Mucosa of gallbladder (tissue), 1 donor: ENCODE data around the gene AGPAT1. TPM values are rescaled to one million over a fixed set of nuclear protein-coding genes. Genes with fewer than 3 reads are reported as not detected.

Source experiments
- DNase-seq: peaks from one replicate; pipeline ENCODE4 v3.0.0-alpha.2; 2020; ENCODE audit warnings: low spot score
- total RNA-seq: library from RNA; stranded (reverse); gene quantifications from one replicate; pipeline ENCODE4 v1.2.1, GENCODE V29; 2021
- donor health status: DM: no; HTN: no; CAD: no.

Gene AGPAT1
- total RNA-seq, 1 donor from 2014 or later = 88.4 TPM

DNA sequence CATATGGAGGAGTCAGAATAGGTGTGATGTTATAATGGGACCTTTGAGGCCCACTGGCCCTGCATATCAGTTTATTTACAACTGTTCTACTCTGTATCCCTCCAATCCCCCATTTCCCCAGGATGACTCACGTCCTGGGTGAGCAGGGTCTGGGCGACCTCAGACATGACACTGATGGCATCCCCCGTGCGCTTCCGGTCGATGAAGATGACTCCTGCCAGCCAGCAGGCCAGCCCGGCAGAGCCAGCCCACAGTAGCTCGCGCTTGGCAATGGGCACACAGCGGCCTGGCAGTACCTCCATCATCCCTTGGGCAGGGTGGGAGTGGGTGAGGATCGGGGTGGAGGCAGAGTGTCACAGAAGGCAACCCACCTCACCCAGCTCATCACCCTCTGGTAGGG, 5.6 kb downstream of the AGPAT1 start:
- DNase-seq = no peak

DNA sequence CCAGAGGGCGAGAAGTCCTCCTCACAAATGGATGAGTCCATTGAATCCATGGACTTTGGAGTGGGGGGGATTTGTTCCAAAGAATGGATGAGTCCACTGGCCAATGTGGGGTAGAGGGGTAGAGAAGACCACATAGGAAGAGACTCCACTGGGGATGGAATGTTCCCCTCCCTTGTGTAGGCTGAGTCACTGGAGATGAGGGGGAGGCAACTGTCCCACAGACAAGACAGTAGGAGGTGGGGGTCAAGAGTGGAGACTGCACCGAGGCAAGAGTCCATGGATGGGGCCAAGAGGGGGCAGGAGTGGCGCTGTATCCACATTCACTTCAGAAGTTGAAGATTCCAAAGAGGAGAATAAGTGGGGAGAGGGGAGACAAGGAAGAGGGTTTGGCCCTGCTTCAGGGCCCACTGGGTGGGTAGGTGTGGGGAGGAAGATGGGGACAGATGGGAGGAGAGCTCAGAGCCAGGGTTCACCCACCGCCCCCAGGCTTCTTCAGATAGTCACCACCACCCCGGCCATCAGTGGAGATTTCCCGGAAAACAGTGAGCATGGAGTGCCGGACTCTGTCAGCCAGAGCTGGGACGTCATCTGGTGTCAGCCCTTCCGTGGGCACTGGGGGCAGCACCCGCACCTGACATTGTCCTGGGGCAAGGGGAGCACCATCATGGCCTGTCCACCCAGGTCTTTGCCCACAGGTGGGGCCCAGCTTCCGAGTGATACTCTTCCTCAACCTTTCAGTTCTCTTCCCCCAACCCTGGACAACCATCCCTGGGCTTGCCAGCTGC, 6.9 kb downstream of the AGPAT1 start:
- DNase-seq = no peak

- no peak for DNase-seq
Observed at GRCh38 chr6:32168350-32168749, 7.5 kb downstream of the AGPAT1 start.

GRCh38 chr6:32167761-32168262, 8.1 kb downstream of the AGPAT1 start:
- DNase-seq = no peak

DNA sequence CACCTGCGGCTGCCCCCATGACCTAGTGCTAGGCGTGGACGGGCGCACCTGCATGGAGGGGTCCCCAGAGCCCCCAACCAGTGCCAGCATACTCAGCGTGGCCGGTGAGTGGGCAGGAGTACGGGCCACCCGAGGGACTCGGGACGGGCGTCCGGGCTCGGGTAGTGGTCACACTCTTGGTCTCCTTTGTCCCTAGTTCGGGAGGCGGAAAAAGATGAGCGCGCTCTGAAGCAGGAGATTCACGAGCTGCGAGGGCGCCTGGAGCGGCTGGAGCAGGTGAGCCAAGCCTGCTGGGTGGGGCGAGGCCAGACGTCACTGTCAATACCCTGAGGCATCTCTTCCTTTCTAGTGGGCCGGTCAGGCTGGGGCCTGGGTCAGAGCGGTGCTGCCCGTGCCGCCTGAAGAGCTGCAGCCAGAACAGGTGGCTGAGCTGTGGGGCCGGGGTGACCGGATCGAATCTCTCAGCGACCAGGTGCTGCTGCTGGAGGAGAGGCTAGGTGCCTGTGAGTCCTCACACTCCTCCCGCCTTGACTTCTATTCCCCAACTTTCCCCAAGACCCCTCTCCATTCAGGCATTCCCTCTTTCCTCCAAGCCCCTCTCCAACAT, 8.6 kb downstream of the AGPAT1 start:
- DNase-seq = no peak

DNA sequence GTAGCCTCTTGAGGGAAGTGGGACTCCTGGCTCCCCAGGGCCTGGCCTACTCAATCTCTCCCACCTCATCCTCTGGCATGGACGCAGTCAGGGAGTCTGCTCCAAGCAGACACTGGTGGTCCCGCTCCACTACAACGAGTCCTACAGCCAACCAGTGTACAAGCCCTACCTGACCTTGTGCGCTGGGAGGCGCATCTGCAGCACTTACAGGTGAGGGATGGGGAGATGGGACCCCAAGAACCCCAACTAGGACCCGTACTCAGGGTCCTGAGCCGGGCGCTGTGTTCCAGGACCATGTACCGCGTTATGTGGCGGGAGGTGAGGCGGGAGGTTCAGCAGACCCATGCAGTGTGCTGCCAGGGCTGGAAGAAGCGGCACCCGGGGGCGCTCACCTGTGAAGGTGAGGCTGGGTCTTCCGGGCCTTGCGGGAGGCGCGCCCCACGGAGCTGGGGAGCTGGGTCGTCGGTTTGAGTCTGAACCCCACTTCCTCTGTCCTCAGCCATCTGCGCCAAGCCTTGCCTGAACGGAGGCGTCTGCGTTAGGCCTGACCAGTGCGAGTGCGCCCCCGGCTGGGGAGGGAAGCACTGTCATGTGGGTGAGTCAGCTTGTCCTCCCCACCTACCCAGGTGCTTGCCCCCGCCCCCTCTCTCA, 9.3 kb downstream of the AGPAT1 start:
- no peak for DNase-seq

GRCh38 chr6:32164295-32164694, 11.6 kb downstream of the AGPAT1 start, which contains the start of gene EGFL8:
EGFL8 (plus strand) TSS chr6:32164595; CDS start chr6:32166166, 1,571 bp downstream.
- DNase-seq = no peak

- DNase-seq = no peak
Observed at GRCh38 chr6:32163559-32164258, 12.2 kb downstream of the AGPAT1 start.

GRCh38 chr6:32158052-32158451, 17.8 kb downstream of the AGPAT1 start:
- DNase-seq = no peak

- DNase-seq = no peak
Observed at GRCh38 chr6:32156891-32157290, 19.0 kb downstream of the AGPAT1 start.

- DNase-seq = peak; percentile 69
Observed at GRCh38 chr6:32154514-32155161, 21.2 kb downstream of the AGPAT1 start.

GRCh38 chr6:32153564-32154513, 22.0 kb downstream of the AGPAT1 start, which contains the start of gene PPT2:
PPT2 (plus strand) TSS chr6:32154141; CDS start chr6:32154595, 454 bp downstream.
- DNase-seq = peak; percentile 84

- no peak for DNase-seq
Observed at GRCh38 chr6:32152769-32153563, 22.9 kb downstream of the AGPAT1 start.

GRCh38 chr6:32151863-32152768, 23.8 kb downstream of the AGPAT1 start, which contains the start of gene PRRT1:
PRRT1 (minus strand) TSS chr6:32151939; CDS start chr6:32151827, 112 bp downstream.
- no peak for DNase-seq

- no peak for DNase-seq
Observed at GRCh38 chr6:32151181-32151862, 24.6 kb downstream of the AGPAT1 start.

GRCh38 chr6:32149932-32150870, 25.7 kb downstream of the AGPAT1 start:
- no peak for DNase-seq
